Activated CD4-positive, alpha-beta memory T cell treated with anti-CD3 and anti-CD28 coated beads for 36 hours (primary cell): ENCODE results near the gene FGFBP2. TPM values are rescaled to one million over a fixed set of nuclear protein-coding genes. Genes with fewer than 3 reads are reported as not detected.
A peak's percentile ranks its signal among the peaks of the same experiment; 100 is the strongest.

Experiments used
- CTCF ChIA-PET: fragments of 350-600 bp; sonication (Branson Sonifier 250); formaldehyde crosslinking; loops from one replicate; lab custom pipeline; 2021; ENCODE audit warnings: antibody characterized with exemption, inconsistent platforms; lab: Charles Lee
- POLR2A ChIA-PET: fragments of 350-600 bp; sonication (Branson Sonifier 250); formaldehyde crosslinking; loops from one replicate; lab custom pipeline; 2021; ENCODE audit warnings: antibody characterized with exemption; lab: Charles Lee
- DNase-seq: peaks from one replicate; pipeline ENCODE4 v3.0.0-alpha.2; 2020
- H3K27ac Mint-ChIP-seq: one replicate; pipeline ENCODE4 v1.8.0; 2021; ENCODE audit warnings: mixed read lengths
- H3K27me3 Mint-ChIP-seq: one replicate; pipeline ENCODE4 v1.8.0; 2021; ENCODE audit warnings: mixed read lengths
- H3K36me3 Mint-ChIP-seq: one replicate; pipeline ENCODE4 v1.8.0; 2021; ENCODE audit warnings: mixed read lengths
- H3K4me1 Mint-ChIP-seq: one replicate; pipeline ENCODE4 v1.8.0; 2021; ENCODE audit warnings: low read depth, mixed read lengths
- H3K4me3 Mint-ChIP-seq: one replicate; pipeline ENCODE4 v1.8.0; 2021; ENCODE audit warnings: mild to moderate bottlenecking, mixed read lengths
- H3K9me3 Mint-ChIP-seq: one replicate; pipeline ENCODE4 v1.8.0; 2021; ENCODE audit warnings: mixed read lengths
- intact Hi-C: fragments of 100-400 bp; cut with micrococcal nuclease; formaldehyde crosslinking; loops from one replicate; pipeline ENCODE4 v1.15.1; 2023
- total RNA-seq, 2 experiments: library from RNA; stranded (reverse); gene quantifications; one replicate each; pipeline ENCODE4 v1.2.3, GENCODE V29; 2021

The FGFBP2 gene
- total RNA-seq, 2 experiments from 2014 or later = 0.43 to 0.51 TPM

- peaks cover 10% of the 10 kb centered on the region for H3K27me3 Mint-ChIP-seq
- H3K4me3 Mint-ChIP-seq = no peak overlapping the region
- no peaks in the 10 kb centered on the region for H3K4me1 Mint-ChIP-seq
- DNase-seq = no peak
- intact Hi-C loops = no loop called here
- H3K36me3 Mint-ChIP-seq = no peaks in the 10 kb centered on the region
- ChIA-PET POLR2A (no interaction called here), CTCF (interaction anchor here (0.6 to 1.3 kb wide), 2 partner anchors 20 to 163 kb away, joined by 3 to 4 read pairs; no protein-coding TSS in a partner anchor)
- no peak overlapping the region for H3K27ac Mint-ChIP-seq
- H3K9me3 Mint-ChIP-seq = no peaks in the 10 kb centered on the region
Measured at GRCh38 chr4:15942283-15942682, 20.7 kb downstream of the FGFBP2 start.

- no peak for DNase-seq
- no peaks in the 10 kb centered on the region for H3K36me3 Mint-ChIP-seq
- H3K9me3 Mint-ChIP-seq = no peaks in the 10 kb centered on the region
- POLR2A ChIA-PET = no interaction called here
- intact Hi-C loops = no loop called here
- CTCF ChIA-PET = no interaction called here
- H3K27ac Mint-ChIP-seq = no peak within 1 kb of the TSS
- H3K4me3 Mint-ChIP-seq = no peak within 1 kb of the TSS
- H3K4me1 Mint-ChIP-seq = no peaks in the 10 kb centered on the region
- peaks cover 13% of the 10 kb centered on the region for H3K27me3 Mint-ChIP-seq
Measured at GRCh38 chr4:15938640-15939039, 24.3 kb downstream of the FGFBP2 start, which contains the start of gene FGFBP1. Gene FGFBP1 (minus strand): TSS chr4:15938740. CDS start chr4:15936632, 2,108 bp downstream.

GRCh38 chr4:15938182-15938581 is 24.8 kb downstream of the FGFBP2 start:
- no peak overlapping the region for H3K27ac Mint-ChIP-seq
- no peaks in the 10 kb centered on the region for H3K9me3 Mint-ChIP-seq
- no peaks in the 10 kb centered on the region for H3K36me3 Mint-ChIP-seq
- H3K4me1 Mint-ChIP-seq = no peaks in the 10 kb centered on the region
- ChIA-PET CTCF (no interaction called here), POLR2A (no interaction called here)
- no peak for DNase-seq
- H3K27me3 Mint-ChIP-seq = peaks cover 13% of the 10 kb centered on the region
- intact Hi-C loops = no loop called here
- no peak overlapping the region for H3K4me3 Mint-ChIP-seq

GRCh38 chr4:15936495-15936894 is 26.5 kb downstream of the FGFBP2 start:
- Mint-ChIP-seq H3K9me3 (no peaks in the 10 kb centered on the region), H3K4me1 (no peaks in the 10 kb centered on the region), H3K27me3 (peaks cover 18% of the 10 kb centered on the region), H3K27ac (no peak overlapping the region), H3K36me3 (no peaks in the 10 kb centered on the region), H3K4me3 (no peak overlapping the region)
- POLR2A ChIA-PET = no interaction called here
- DNase-seq = no peak
- CTCF ChIA-PET = interaction anchor here (1.1 kb wide), 1 partner anchor 20 kb away, joined by 4 read pairs; no protein-coding TSS in a partner anchor
- intact Hi-C loops = no loop called here

GRCh38 chr4:15935504-15936402 is 27.2 kb downstream of the FGFBP2 start:
- Mint-ChIP-seq H3K27ac (no peak overlapping the region), H3K27me3 (peaks cover 19% of the 10 kb centered on the region), H3K9me3 (no peaks in the 10 kb centered on the region), H3K4me1 (no peaks in the 10 kb centered on the region), H3K36me3 (no peaks in the 10 kb centered on the region), H3K4me3 (no peak overlapping the region)
- DNase-seq = no peak
- ChIA-PET POLR2A (no interaction called here), CTCF (no interaction called here)
- intact Hi-C loops = no loop called here

GRCh38 chr4:15934259-15934658 is 28.7 kb downstream of the FGFBP2 start:
- ChIA-PET CTCF (interaction anchor here (1.6 kb wide), 1 partner anchor 51 kb away, joined by 5 read pairs; no protein-coding TSS in a partner anchor), POLR2A (no interaction called here)
- H3K4me1 Mint-ChIP-seq = peaks cover 9% of the 10 kb centered on the region
- H3K36me3 Mint-ChIP-seq = no peaks in the 10 kb centered on the region
- H3K27ac Mint-ChIP-seq = no peak overlapping the region
- DNase-seq = no peak
- H3K9me3 Mint-ChIP-seq = no peaks in the 10 kb centered on the region
- peaks cover 20% of the 10 kb centered on the region for H3K27me3 Mint-ChIP-seq
- H3K4me3 Mint-ChIP-seq = no peak overlapping the region
- intact Hi-C loops = no loop called here

GRCh38 chr4:15931451-15932210 is 31.3 kb downstream of the FGFBP2 start:
- no peak for DNase-seq

GRCh38 chr4:15930314-15930713 is 32.7 kb downstream of the FGFBP2 start:
- CTCF ChIA-PET = interaction anchor here (1.1 to 1.2 kb wide), 2 partner anchors 26 to 47 kb away, joined by 3 to 5 read pairs; no protein-coding TSS in a partner anchor
- H3K4me1 Mint-ChIP-seq = peaks cover 11% of the 10 kb centered on the region
- intact Hi-C loops = no loop called here
- no peak overlapping the region for H3K4me3 Mint-ChIP-seq
- H3K27me3 Mint-ChIP-seq = peaks cover 16% of the 10 kb centered on the region
- H3K27ac Mint-ChIP-seq = no peak overlapping the region
- no peaks in the 10 kb centered on the region for H3K36me3 Mint-ChIP-seq
- H3K9me3 Mint-ChIP-seq = no peaks in the 10 kb centered on the region
- peak; percentile 12 for DNase-seq
- POLR2A ChIA-PET = interaction anchor here (1.5 kb wide), 1 partner anchor 192 kb away, joined by 3 read pairs; no protein-coding TSS in a partner anchor

More at GRCh38 chr4:15931451-15932210, 31.3 kb downstream of the FGFBP2 start:
- peaks cover 16% of the 10 kb centered on the region for H3K27me3 Mint-ChIP-seq
- intact Hi-C loops = no loop called here
- H3K36me3 Mint-ChIP-seq = no peaks in the 10 kb centered on the region
- H3K4me1 Mint-ChIP-seq = peaks cover 11% of the 10 kb centered on the region
- H3K4me3 Mint-ChIP-seq = no peak overlapping the region
- ChIA-PET CTCF (interaction anchor here (1.2 kb wide), 1 partner anchor 24 kb away, joined by 5 read pairs; no protein-coding TSS in a partner anchor), POLR2A (no interaction called here)
- no peaks in the 10 kb centered on the region for H3K9me3 Mint-ChIP-seq
- no peak overlapping the region for H3K27ac Mint-ChIP-seq

- no peaks in the 10 kb centered on the region for H3K9me3 Mint-ChIP-seq
- peaks cover 11% of the 10 kb centered on the region for H3K4me1 Mint-ChIP-seq
- H3K4me3 Mint-ChIP-seq = no peak overlapping the region
- DNase-seq = no peak
- no peaks in the 10 kb centered on the region for H3K36me3 Mint-ChIP-seq
- no peak overlapping the region for H3K27ac Mint-ChIP-seq
- CTCF ChIA-PET = interaction anchor here (0.8 to 1.1 kb wide), 2 partner anchors 46 to 47 kb away, joined by 3 read pairs; no protein-coding TSS in a partner anchor
- intact Hi-C loops = no loop called here
- peaks cover 16% of the 10 kb centered on the region for H3K27me3 Mint-ChIP-seq
- POLR2A ChIA-PET = interaction anchor here (1.5 kb wide), 1 partner anchor 191 kb away, joined by 3 read pairs; no protein-coding TSS in a partner anchor
Measured at GRCh38 chr4:15929540-15929939, 33.4 kb downstream of the FGFBP2 start.

- H3K4me1 Mint-ChIP-seq = peaks cover 11% of the 10 kb centered on the region
- no peaks in the 10 kb centered on the region for H3K9me3 Mint-ChIP-seq
- H3K27me3 Mint-ChIP-seq = peaks cover 16% of the 10 kb centered on the region
- intact Hi-C loops = no loop called here
- H3K36me3 Mint-ChIP-seq = no peaks in the 10 kb centered on the region
- no peak overlapping the region for H3K4me3 Mint-ChIP-seq
- CTCF ChIA-PET = interaction anchor here (0.8 kb wide), 1 partner anchor 46 kb away, joined by 3 read pairs; no protein-coding TSS in a partner anchor
- POLR2A ChIA-PET = interaction anchor here (1.5 kb wide), 1 partner anchor 190 kb away, joined by 3 read pairs; no protein-coding TSS in a partner anchor
- DNase-seq = peak; percentile 26
- H3K27ac Mint-ChIP-seq = no peak overlapping the region
Measured at GRCh38 chr4:15928883-15929282, 34.1 kb downstream of the FGFBP2 start.

- intact Hi-C loops = no loop called here
- Mint-ChIP-seq H3K4me3 (no peak overlapping the region), H3K9me3 (no peaks in the 10 kb centered on the region), H3K27me3 (peaks cover 10% of the 10 kb centered on the region), H3K4me1 (peaks cover 11% of the 10 kb centered on the region), H3K27ac (no peak overlapping the region), H3K36me3 (no peaks in the 10 kb centered on the region)
- DNase-seq = no peak
- POLR2A ChIA-PET = no interaction called here
- CTCF ChIA-PET = interaction anchor here (1.4 kb wide), 1 partner anchor 44 kb away, joined by 5 read pairs; no protein-coding TSS in a partner anchor
Measured at GRCh38 chr4:15926486-15926885, 36.5 kb downstream of the FGFBP2 start.
